K562 (cell line): ENCODE measurements around the gene LTBP4. TPM values are rescaled to one million over a fixed set of nuclear protein-coding genes. Genes with fewer than 3 reads are reported as not detected.

Source experiments
- CREM ChIP-seq: IDR thresholded peaks from 2 replicates; pipeline ENCODE4 v1.6.1; 2014; ENCODE audit warnings: antibody characterized with exemption, low read depth
- ELF1 ChIP-seq: fragments of 200-800 bp; sonication (Bioruptor generic); IDR thresholded peaks from 2 replicates; pipeline ENCODE4 v1.6.1; 2016; ENCODE audit warnings: missing genetic modification characterization, missing compliant biosample characterization
- ESRRA ChIP-seq: fragments of 450-650 bp; IDR thresholded peaks from 2 replicates; pipeline ENCODE4 v1.6.1; 2014; ENCODE audit warnings: low read depth, mild to moderate bottlenecking, moderate library complexity, borderline replicate concordance
- FOXA1 ChIP-seq: fragments of 450-650 bp; IDR thresholded peaks from 2 replicates; pipeline ENCODE4 v1.6.1; 2016; ENCODE audit warnings: mild to moderate bottlenecking, borderline replicate concordance
- FOXM1 ChIP-seq, 2 experiments: fragments of 450-650 bp in 1 of 2; sonication (generic) in 1 of 2; formaldehyde crosslinking in 1 of 2; IDR thresholded peaks; 2 replicates each; pipeline versions ENCODE4 v1.6.1 to v1.9.0; 2017 to 2022; ENCODE audit warnings: low read depth in 2 of 2, mild to moderate bottlenecking in 2 of 2, missing genetic modification reagents in 1 of 2, moderate library complexity in 1 of 2
- FOXP4 ChIP-seq: sonication (generic); formaldehyde crosslinking; IDR thresholded peaks from 2 replicates; pipeline ENCODE4 v1.8.0; 2022; ENCODE audit warnings: mild to moderate bottlenecking, missing genetic modification reagents, borderline replicate concordance
- HDAC8 ChIP-seq: fragments of 450-650 bp; IDR thresholded peaks from 2 replicates; pipeline ENCODE4 v1.6.1; 2016; ENCODE audit warnings: mild to moderate bottlenecking, missing genetic modification characterization, moderate library complexity, missing compliant biosample characterization
- ILF3 ChIP-seq: fragments of 450-650 bp; IDR thresholded peaks from 2 replicates; pipeline ENCODE4 v1.6.1; 2018; ENCODE audit warnings: antibody characterized with exemption, mild to moderate bottlenecking, moderate library complexity, borderline replicate concordance
- L3MBTL2 ChIP-seq: fragments of 450-650 bp; IDR thresholded peaks from 2 replicates; pipeline ENCODE4 v1.6.1; 2016; ENCODE audit warnings: mild to moderate bottlenecking, moderate library complexity
- MCM3 ChIP-seq: fragments of 450-650 bp; IDR thresholded peaks from 2 replicates; pipeline ENCODE4 v1.6.1; 2016
- MIER1 ChIP-seq: fragments of 450-650 bp; IDR thresholded peaks from 2 replicates; pipeline ENCODE4 v1.6.1; 2016; ENCODE audit warnings: antibody characterized with exemption, mild to moderate bottlenecking, low read depth
- MTA3 ChIP-seq: fragments of 450-650 bp; formaldehyde crosslinking; IDR thresholded peaks from 2 replicates; pipeline ENCODE4 v1.6.1; 2017; ENCODE audit warnings: mild to moderate bottlenecking, borderline replicate concordance
- NFXL1 ChIP-seq: fragments of 450-650 bp; formaldehyde crosslinking; IDR thresholded peaks from 2 replicates; pipeline ENCODE4 v1.4.0; 2021; ENCODE audit warnings: mild to moderate bottlenecking
- NFYB ChIP-seq: IDR thresholded peaks from 2 replicates; pipeline ENCODE4 v1.6.1; 2011; ENCODE audit warnings: mild to moderate bottlenecking, moderate library complexity; ENCODE audit not compliant: insufficient read length; ENCODE audit errors: extremely low read depth
- PBX2 ChIP-seq, 2 experiments: IDR thresholded peaks in 1 of 2; conservative IDR thresholded peaks in 1 of 2; 2 replicates each; pipeline ENCODE4 v1.6.1; 2016; ENCODE audit warnings: low read depth in 2 of 2, mild to moderate bottlenecking in 1 of 2, missing compliant biosample characterization in 1 of 2, missing genetic modification characterization in 1 of 2, moderate library complexity in 1 of 2
- PHB2 ChIP-seq: fragments of 450-650 bp; IDR thresholded peaks from 2 replicates; pipeline ENCODE4 v1.6.1; 2017; ENCODE audit warnings: low read depth
- PHF21A ChIP-seq: fragments of 450-650 bp; IDR thresholded peaks from 2 replicates; pipeline ENCODE4 v1.6.1; 2017; ENCODE audit warnings: low read depth, borderline replicate concordance
- PML ChIP-seq: IDR thresholded peaks from 2 replicates; pipeline ENCODE4 v1.6.1; 2012; ENCODE audit warnings: low read length, inconsistent platforms
- PRPF4 ChIP-seq: fragments of 200-400 bp; formaldehyde crosslinking; IDR thresholded peaks from one replicate; pipeline ENCODE4 v1.6.1; 2017; ENCODE audit warnings: low read length, low read depth, mild to moderate bottlenecking; ENCODE audit not compliant: insufficient read depth, poor library complexity, severe bottlenecking
- PYGO2 ChIP-seq: fragments of 450-650 bp; IDR thresholded peaks from 2 replicates; pipeline ENCODE4 v1.6.1; 2016; ENCODE audit warnings: mild to moderate bottlenecking, missing genetic modification characterization, moderate library complexity, missing compliant biosample characterization
- RB1 ChIP-seq: fragments of 450-650 bp; IDR thresholded peaks from 2 replicates; pipeline ENCODE4 v1.6.1; 2017; ENCODE audit warnings: low read depth, mild to moderate bottlenecking
- RFX7 ChIP-seq: fragments of 250-450 bp; sonication (Bioruptor Pico); IDR thresholded peaks from 2 replicates; pipeline ENCODE4 v1.5.1; 2021; ENCODE audit warnings: mild to moderate bottlenecking
- TRIM28 ChIP-seq: fragments of 450-650 bp; IDR thresholded peaks from 2 replicates; pipeline ENCODE4 v1.6.1; 2017
- ZFP1 ChIP-seq: fragments of 450-650 bp; formaldehyde crosslinking; IDR thresholded peaks from 2 replicates; pipeline ENCODE4 v1.4.0; 2020; ENCODE audit warnings: mild to moderate bottlenecking, mixed read lengths
- ZNF140 ChIP-seq: fragments of 250-450 bp; sonication (Bioruptor Pico); IDR thresholded peaks from 2 replicates; pipeline ENCODE4 v1.8.0; 2021; ENCODE audit warnings: moderate library complexity, mild to moderate bottlenecking, inconsistent platforms
- ZNF589 ChIP-seq: fragments of 200-800 bp; sonication (Bioruptor generic); IDR thresholded peaks from 2 replicates; pipeline ENCODE4 v1.6.1; 2016; ENCODE audit warnings: low read depth, missing genetic modification characterization, missing compliant biosample characterization
- polyA plus RNA-seq, 8 experiments: library from polyadenylated mRNA; depleted of rRNA in 4 of 8; stranded (reverse) in 5 of 8; unstranded in 3 of 8; fragments of >200 nt; fragmentation: Nextera tagmentation in 2 of 8; fragmentation: Illumina TruSeq in 1 of 8; extraction: Ambion mirVana in 2 of 8; extraction: Trizol in 1 of 8; gene quantifications; 2 replicates each; pipeline versions ENCODE4 v1.2.1 to v1.2.3, GENCODE V29; 2011 to 2014; ENCODE audit warnings: inconsistent platforms in 1 of 8, missing spikeins in 1 of 8
- total RNA-seq, 7 experiments: library from RNA; depleted of rRNA in 6 of 7; stranded (reverse); fragments of >200 nt in 6 of 7; fragmentation: Illumina TruSeq in 2 of 7; extraction: Trizol in 2 of 7; gene quantifications; 2 replicates each; pipeline versions ENCODE4 v1.2.1 to v1.2.3, GENCODE V29; 2011 to 2021; ENCODE audit warnings: low replicate concordance in 1 of 7

Gene LTBP4
- total and polyA plus RNA-seq, 9 of the 15 experiments (the other 6 are each of a cell fraction or from before 2014, with no cell fraction given) = 0.35 to 160 (median 31.6) TPM

DNA sequence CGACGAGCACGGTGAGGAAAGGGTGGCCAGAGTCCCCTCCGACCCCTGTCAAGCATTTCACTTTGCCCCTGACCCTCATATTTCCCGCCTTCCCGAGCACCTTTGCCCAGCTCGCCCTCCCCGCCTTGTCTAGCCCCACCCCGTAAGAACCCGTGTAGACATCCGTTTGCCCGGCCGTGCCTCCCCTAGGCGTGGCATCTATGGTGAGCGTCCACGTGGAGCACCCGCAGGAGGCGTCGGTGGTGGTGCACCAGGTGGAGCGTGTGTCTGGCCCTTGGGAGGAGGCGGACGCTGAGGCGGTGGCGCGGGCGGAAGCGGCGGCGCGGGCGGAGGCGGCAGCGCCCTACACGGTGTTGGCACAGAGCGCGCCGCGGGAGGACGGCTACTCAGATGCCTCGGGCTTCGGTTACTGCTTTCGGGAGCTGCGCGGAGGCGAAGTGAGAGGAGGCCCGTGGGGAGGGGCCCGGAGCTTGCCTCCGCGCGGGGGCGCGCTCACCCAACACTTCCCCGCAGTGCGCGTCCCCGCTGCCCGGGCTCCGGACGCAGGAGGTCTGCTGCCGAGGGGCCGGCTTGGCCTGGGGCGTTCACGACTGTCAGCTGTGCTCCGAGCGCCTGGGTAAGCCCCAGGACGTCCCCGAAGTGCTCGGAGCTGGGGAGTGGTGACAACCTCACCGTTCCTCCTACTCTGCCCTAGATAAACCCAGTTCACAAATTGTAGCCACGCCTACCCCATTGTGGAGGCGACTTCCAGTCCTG is 4.2 kb downstream of the LTBP4 start (continued):
- TF ChIP-seq MTA3 (peak; percentile 71; the same call in 1 of the 2 replicates), PHB2 (no peak), ZNF589 (CRISPR knock-in tag) (no peak), NFYB (no peak), PYGO2 (no peak), FOXP4 (CRISPR knock-in tag) (no peak), ESRRA (no peak), NFXL1 (CRISPR knock-in tag) (no peak), FOXA1 (no peak), ILF3 (no peak), L3MBTL2 (peak; percentile 92), PML (0 out of 2 replicates have a peak, but pooled peaks have one; percentile 32), CREM (0 out of 2 replicates have a peak, but pooled peaks have one; percentile 21), HDAC8 (tag) (no peak), PBX2 (CRISPR knock-in tag; IDR thresholded peaks at IDR 0.05; ENCODE audit: low read depth) (no peak), PBX2 (tag; conservative IDR thresholded peaks at IDR 0.05; ENCODE audit: low read depth) (no peak), MCM3 (no peak), ELF1 (tag) (no peak), ZNF140 (CRISPR knock-in tag) (no peak), TRIM28 (no peak), ZFP1 (no peak), PHF21A (0 out of 2 replicates have a peak, but pooled peaks have one; percentile 12), FOXM1 (IDR thresholded peaks at IDR 0.05; ENCODE audit: low read depth) (no peak), FOXM1 (CRISPR knock-in tag; IDR thresholded peaks at IDR 0.05; ENCODE audit: low read depth) (0 out of 2 replicates have a peak, but pooled peaks have one; percentile 29), RFX7 (CRISPR knock-in tag) (no peak), RB1 (peak; percentile 73), MIER1 (no peak), PRPF4 (no peak)
